Measurements from ENCODE around the gene OGA.

- TF ChIP-seq POLR2A (IDR thresholded peaks at IDR 0.05; ENCODE audit: extremely low read depth, insufficient read length) (no peak), CTCF (IDR thresholded peaks at IDR 0.05; ENCODE audit: low read depth, low read length) (no peak), MAX (IDR thresholded peaks at IDR 0.05; ENCODE audit: low read depth, low read length) (no peak)
Measured at GRCh38 chr10:101816913-101817336, 1.3 kb downstream of the OGA start.
